ENCODE measurements around the gene NPTXR. TPM values are rescaled to one million over a fixed set of nuclear protein-coding genes. Genes with fewer than 3 reads are reported as not detected.

Gene NPTXR
- polyA plus RNA-seq, 3 donors = 0.04 TPM; not detected in 2

GRCh38 chr22:38830845-38831108 lies 13.1 kb downstream of the NPTXR start:
- Mint-ChIP-seq H3K4me3 (no peak overlapping the region), H3K4me1 (peaks cover 5% of the 10 kb centered on the region), H3K36me3 (no peaks in the 10 kb centered on the region), H3K27me3 (ENCODE audit: low read depth in 3 of 3) (peaks cover 3 to 14% (median 3%) of the 10 kb centered on the region in 3 donors), H3K27ac (no peak overlapping the region), H3K9me3 (peaks cover 0 to 2% (median 0%) of the 10 kb centered on the region in 7 donors)
- TF ChIP-seq CTCF (IDR thresholded peaks at IDR 0.05) = no peak
- Histone ChIP-seq H3K4me3 (replicated peaks in 1 of 3; ENCODE audit: low read depth in 2 of 3, low read length in 3 of 3) (no peak overlapping the region), H3K27me3 (ENCODE audit: control insufficient read depth in 2 of 2, insufficient read depth in 2 of 2, low read length in 2 of 2) (no peaks in the 10 kb centered on the region), H3K9ac (ENCODE audit: insufficient read depth, low read length, poor library complexity, severe bottlenecking) (no peak overlapping the region), H3K36me3 (replicated peaks in 1 of 2; ENCODE audit: control insufficient read depth in 1 of 2, insufficient read depth in 2 of 2, low read length in 2 of 2) (no peaks in the 10 kb centered on the region), H4K20me1 (ENCODE audit: insufficient read depth, low read length) (no peaks in the 10 kb centered on the region), H3K27ac (ENCODE audit: low read depth in 1 of 2, low read length in 2 of 2) (no peak overlapping the region), H3K79me2 (ENCODE audit: insufficient read depth, low read length) (no peaks in the 10 kb centered on the region), H3K9me3 (replicated peaks in 1 of 2; ENCODE audit: control insufficient read depth in 1 of 2, insufficient read depth in 1 of 2, low read length in 2 of 2) (peaks cover 0 to 5% of the 10 kb centered on the region in 2 donors), H2AFZ (ENCODE audit: insufficient read depth, low read depth, low read length, poor library complexity, severe bottlenecking) (no peak overlapping the region), H3K4me2 (replicated peaks; ENCODE audit: extremely low read depth, low read length, poor library complexity, severe bottlenecking) (no peak overlapping the region), H3K4me1 (ENCODE audit: control insufficient read depth in 1 of 2, insufficient read depth in 2 of 2, low read length in 2 of 2) (peaks cover 0 to 10% of the 10 kb centered on the region in 2 donors)
- intact Hi-C loops (cut with micrococcal nuclease) = no loop called here
- WGBS (ENCODE audit: insufficient coverage) = 97% methylated on average over 3 of the region's 7 CpGs
- no peak for DNase-seq

GRCh38 chr22:38830026-38830844 lies 13.6 kb downstream of the NPTXR start:
- no peak overlapping the region for H2AFZ ChIP-seq (ENCODE audit: insufficient read depth, low read depth, low read length, poor library complexity, severe bottlenecking)
- intact Hi-C loops (cut with micrococcal nuclease) = no loop called here
- Mint-ChIP-seq H3K27ac (no peak overlapping the region), H3K4me3 (no peak overlapping the region), H3K36me3 (no peaks in the 10 kb centered on the region), H3K4me1 (peaks cover 5% of the 10 kb centered on the region), H3K27me3 (ENCODE audit: low read depth in 3 of 3) (peaks cover 3 to 11% (median 3%) of the 10 kb centered on the region in 3 donors), H3K9me3 (peaks cover 0 to 2% (median 0%) of the 10 kb centered on the region in 7 donors)
- WGBS (ENCODE audit: insufficient coverage) = 90% methylated on average over 5 of the region's 17 CpGs
- H3K4me3 ChIP-seq (replicated peaks in 1 of 3; ENCODE audit: low read depth in 2 of 3, low read length in 3 of 3) = no peak overlapping the region
- no peak for DNase-seq
- H4K20me1 ChIP-seq (ENCODE audit: insufficient read depth, low read length) = no peaks in the 10 kb centered on the region
- no peak overlapping the region for H3K4me2 ChIP-seq (replicated peaks; ENCODE audit: extremely low read depth, low read length, poor library complexity, severe bottlenecking)
- H3K27me3 ChIP-seq (ENCODE audit: control insufficient read depth in 2 of 2, insufficient read depth in 2 of 2, low read length in 2 of 2) = no peaks in the 10 kb centered on the region
- no peak overlapping the region for H3K27ac ChIP-seq (ENCODE audit: low read depth in 1 of 2, low read length in 2 of 2)
- no peak for TF ChIP-seq CTCF (IDR thresholded peaks at IDR 0.05)
- H3K79me2 ChIP-seq (ENCODE audit: insufficient read depth, low read length) = no peaks in the 10 kb centered on the region
- H3K4me1 ChIP-seq (ENCODE audit: control insufficient read depth in 1 of 2, insufficient read depth in 2 of 2, low read length in 2 of 2) = peaks cover 0 to 10% of the 10 kb centered on the region in 2 donors
- peaks cover 0 to 5% of the 10 kb centered on the region in 2 donors for H3K9me3 ChIP-seq (replicated peaks in 1 of 2; ENCODE audit: control insufficient read depth in 1 of 2, insufficient read depth in 1 of 2, low read length in 2 of 2)
- H3K9ac ChIP-seq (ENCODE audit: insufficient read depth, low read length, poor library complexity, severe bottlenecking) = no peak overlapping the region
- no peaks in the 10 kb centered on the region for H3K36me3 ChIP-seq (replicated peaks in 1 of 2; ENCODE audit: control insufficient read depth in 1 of 2, insufficient read depth in 2 of 2, low read length in 2 of 2)
